Measurements from ENCODE around the gene EIF4G1.

GRCh38 chr3:184306341-184306972 lies 7.9 kb upstream of the EIF4G1 start:
- no peak for TF ChIP-seq CTCF (IDR thresholded peaks at IDR 0.05; ENCODE audit: low read length)
- TF ChIP-seq EZH2 (IDR thresholded peaks at IDR 0.05; ENCODE audit: borderline replicate concordance, low read length) = no peak

Measured in OCI-LY1 (cell line).